ENCODE measurements around the gene EMP2. TPM values are rescaled to one million over a fixed set of nuclear protein-coding genes. Genes with fewer than 3 reads are reported as not detected.

The EMP2 gene
- polyA plus RNA-seq, 1 donor from 2014 or later, result 0.14 TPM

DNA sequence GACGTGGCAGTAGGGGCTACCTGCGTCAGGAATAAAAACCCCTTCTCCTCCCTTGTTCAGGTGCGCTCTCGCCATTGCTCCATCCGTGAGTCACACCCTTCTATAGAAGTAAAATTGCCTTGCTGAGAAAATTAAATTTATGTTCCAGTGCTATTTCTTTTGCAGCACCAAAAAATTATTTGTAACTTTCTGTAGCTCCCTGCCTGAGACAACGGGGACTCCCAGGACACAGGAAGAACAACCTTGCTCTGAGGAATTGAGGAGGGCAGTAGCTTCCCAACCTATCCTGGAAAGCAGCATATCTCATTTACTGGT lies 85.4 kb downstream of the EMP2 start:
- no peak overlapping the region for H3K27ac ChIP-seq (ENCODE audit: low read length)
- no peaks in the 10 kb centered on the region for H3K9me2 ChIP-seq (ENCODE audit: insufficient read depth, low read length)
- H3K4me2 ChIP-seq (ENCODE audit: low read length), result no peak overlapping the region
- H3K36me3 ChIP-seq (ENCODE audit: insufficient read depth, low read length), result no peaks in the 10 kb centered on the region
- no peak overlapping the region for H3K9ac ChIP-seq (ENCODE audit: low read length)
- TF ChIP-seq EP300 (conservative IDR thresholded peaks at IDR 0.05; ENCODE audit: poor library complexity, severe bottlenecking), result no peak
- TF ChIP-seq TAF1 (IDR thresholded peaks at IDR 0.05; ENCODE audit: low read depth), result no peak
- no peak for TF ChIP-seq POLR2AphosphoS5 (IDR thresholded peaks at IDR 0.05)
- no peaks in the 10 kb centered on the region for H3F3A ChIP-seq (ENCODE audit: insufficient read depth, low read length, poor library complexity, severe bottlenecking)
- H3K79me2 ChIP-seq (replicated peaks; ENCODE audit: insufficient read depth, low read length), result no peaks in the 10 kb centered on the region
- H3K9me3 ChIP-seq (ENCODE audit: low read length), result no peaks in the 10 kb centered on the region
- no peak overlapping the region for H2AFZ ChIP-seq (ENCODE audit: low read depth, low read length)
- H4K20me1 ChIP-seq (ENCODE audit: insufficient read depth), result no peaks in the 10 kb centered on the region
- H3K27me3 ChIP-seq (ENCODE audit: insufficient read depth, low read depth, low read length), result no peaks in the 10 kb centered on the region
- H3K4me3 ChIP-seq (ENCODE audit: low read length), result no peak overlapping the region

- H3K4me2 ChIP-seq (ENCODE audit: low read length), result no peak overlapping the region
- no peaks in the 10 kb centered on the region for H3K9me3 ChIP-seq (ENCODE audit: low read length)
- H3K9ac ChIP-seq (ENCODE audit: low read length), result no peak overlapping the region
- no peaks in the 10 kb centered on the region for H3K27me3 ChIP-seq (ENCODE audit: insufficient read depth, low read depth, low read length)
- H3K9me2 ChIP-seq (ENCODE audit: insufficient read depth, low read length), result no peaks in the 10 kb centered on the region
- H4K20me1 ChIP-seq (ENCODE audit: insufficient read depth), result no peaks in the 10 kb centered on the region
- no peak overlapping the region for H2AFZ ChIP-seq (ENCODE audit: low read depth, low read length)
- H3K27ac ChIP-seq (ENCODE audit: low read length), result no peak overlapping the region
- no peaks in the 10 kb centered on the region for H3K36me3 ChIP-seq (ENCODE audit: insufficient read depth, low read length)
- H3K4me3 ChIP-seq (ENCODE audit: low read length), result no peak overlapping the region
- no peak for TF ChIP-seq POLR2AphosphoS5 (IDR thresholded peaks at IDR 0.05)
- TF ChIP-seq CTCF (IDR thresholded peaks at IDR 0.05; ENCODE audit: poor library complexity, severe bottlenecking), result no peak
- no peak for TF ChIP-seq RAD21 (conservative IDR thresholded peaks at IDR 0.05)
- no peak for TF ChIP-seq EZH2 (IDR thresholded peaks at IDR 0.05; ENCODE audit: borderline replicate concordance, insufficient read depth, low read length, poor library complexity, severe bottlenecking)
- no peak for TF ChIP-seq TAF1 (IDR thresholded peaks at IDR 0.05; ENCODE audit: low read depth)
- no peak for TF ChIP-seq SMC3 (conservative IDR thresholded peaks at IDR 0.05; ENCODE audit: poor library complexity)
- no peak for TF ChIP-seq EP300 (conservative IDR thresholded peaks at IDR 0.05; ENCODE audit: poor library complexity, severe bottlenecking)
- no peak for TF ChIP-seq MXI1 (conservative IDR thresholded peaks at IDR 0.05; ENCODE audit: poor library complexity, severe bottlenecking)
- no peak for TF ChIP-seq REST (IDR thresholded peaks at IDR 0.05; ENCODE audit: borderline replicate concordance)
- no peaks in the 10 kb centered on the region for H3K79me2 ChIP-seq (replicated peaks; ENCODE audit: insufficient read depth, low read length)
- no peaks in the 10 kb centered on the region for H3F3A ChIP-seq (ENCODE audit: insufficient read depth, low read length, poor library complexity, severe bottlenecking)
Measured at GRCh38 chr16:10494343-10495030, 85.9 kb downstream of the EMP2 start.

Measured in neural cell (in vitro differentiated cells).